Measurements from ENCODE around the gene ITIH1.

DNA sequence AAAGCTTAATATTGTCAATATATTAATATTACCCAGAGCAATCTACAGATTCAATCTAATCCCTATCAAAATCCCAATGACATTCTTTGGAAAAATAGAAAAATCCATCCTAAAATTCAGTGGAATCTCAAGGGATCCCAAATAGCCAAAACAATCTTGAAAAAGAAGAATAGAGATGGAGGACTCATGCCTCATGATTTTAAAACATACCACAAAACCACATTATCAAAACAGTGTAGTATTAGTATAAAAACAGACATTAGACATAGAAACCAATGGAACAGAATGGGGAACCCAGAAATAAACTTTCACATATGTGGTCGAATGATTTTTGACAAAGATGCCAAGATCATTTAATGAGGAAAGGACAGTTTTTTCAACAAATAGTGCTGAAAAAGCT, 21.3 kb upstream of the ITIH1 start:
- TF ChIP-seq, protein P1, sequence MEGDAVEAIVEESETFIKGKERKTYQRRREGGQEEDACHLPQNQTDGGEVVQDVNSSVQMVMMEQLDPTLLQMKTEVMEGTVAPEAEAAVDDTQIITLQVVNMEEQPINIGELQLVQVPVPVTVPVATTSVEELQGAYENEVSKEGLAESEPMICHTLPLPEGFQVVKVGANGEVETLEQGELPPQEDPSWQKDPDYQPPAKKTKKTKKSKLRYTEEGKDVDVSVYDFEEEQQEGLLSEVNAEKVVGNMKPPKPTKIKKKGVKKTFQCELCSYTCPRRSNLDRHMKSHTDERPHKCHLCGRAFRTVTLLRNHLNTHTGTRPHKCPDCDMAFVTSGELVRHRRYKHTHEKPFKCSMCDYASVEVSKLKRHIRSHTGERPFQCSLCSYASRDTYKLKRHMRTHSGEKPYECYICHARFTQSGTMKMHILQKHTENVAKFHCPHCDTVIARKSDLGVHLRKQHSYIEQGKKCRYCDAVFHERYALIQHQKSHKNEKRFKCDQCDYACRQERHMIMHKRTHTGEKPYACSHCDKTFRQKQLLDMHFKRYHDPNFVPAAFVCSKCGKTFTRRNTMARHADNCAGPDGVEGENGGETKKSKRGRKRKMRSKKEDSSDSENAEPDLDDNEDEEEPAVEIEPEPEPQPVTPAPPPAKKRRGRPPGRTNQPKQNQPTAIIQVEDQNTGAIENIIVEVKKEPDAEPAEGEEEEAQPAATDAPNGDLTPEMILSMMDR (IDR thresholded peaks at IDR 0.05): no peak
- no peak for TF ChIP-seq POLR2A (IDR thresholded peaks at IDR 0.05)
